ENCODE measurements around the gene HSD17B14. TPM values are rescaled to one million over a fixed set of nuclear protein-coding genes. Genes with fewer than 3 reads are reported as not detected.
A peak's percentile ranks its signal among the peaks of the same experiment; 100 is the strongest.

HSD17B14 gene
- polyA plus RNA-seq, 1 of the 3 experiments (the other 2 are of a cell fraction), result 29.7 TPM

DNA sequence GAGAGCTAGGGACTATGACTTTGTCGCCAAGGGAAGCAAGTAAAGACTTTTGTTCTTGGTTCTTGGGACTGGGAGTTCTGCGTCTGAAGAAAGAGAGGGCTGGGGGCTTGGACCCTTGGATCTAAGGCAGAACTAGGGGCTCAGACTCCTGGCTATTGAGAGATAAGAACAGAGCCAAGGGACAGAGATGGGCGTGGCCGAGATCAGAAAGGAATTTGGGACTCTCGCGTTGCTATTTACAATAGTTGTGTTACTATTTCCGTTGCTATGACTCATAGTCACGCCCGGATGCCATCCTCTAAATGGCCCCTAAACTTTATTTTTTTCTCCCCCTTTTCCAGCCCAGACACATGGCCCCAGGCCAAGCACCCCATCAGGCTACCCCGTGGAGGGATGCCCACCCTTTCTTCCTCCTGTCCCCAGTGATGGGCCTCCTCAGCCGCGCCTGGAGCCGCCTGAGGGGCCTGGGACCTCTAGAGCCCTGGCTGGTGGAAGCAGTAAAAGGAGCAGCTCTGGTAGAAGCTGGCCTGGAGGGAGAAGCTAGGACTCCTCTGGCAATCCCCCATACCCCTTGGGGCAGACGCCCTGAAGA is 36.7 kb upstream of the HSD17B14 start (continued):
- TF ChIP-seq FOSL2 (IDR thresholded peaks at IDR 0.05; ENCODE audit: borderline replicate concordance, low read depth), result peak; percentile 82; the same call in 1 of the 2 replicates
- no peak for TF ChIP-seq GATA2 (CRISPR knock-in tag; IDR thresholded peaks at IDR 0.05)

DNA sequence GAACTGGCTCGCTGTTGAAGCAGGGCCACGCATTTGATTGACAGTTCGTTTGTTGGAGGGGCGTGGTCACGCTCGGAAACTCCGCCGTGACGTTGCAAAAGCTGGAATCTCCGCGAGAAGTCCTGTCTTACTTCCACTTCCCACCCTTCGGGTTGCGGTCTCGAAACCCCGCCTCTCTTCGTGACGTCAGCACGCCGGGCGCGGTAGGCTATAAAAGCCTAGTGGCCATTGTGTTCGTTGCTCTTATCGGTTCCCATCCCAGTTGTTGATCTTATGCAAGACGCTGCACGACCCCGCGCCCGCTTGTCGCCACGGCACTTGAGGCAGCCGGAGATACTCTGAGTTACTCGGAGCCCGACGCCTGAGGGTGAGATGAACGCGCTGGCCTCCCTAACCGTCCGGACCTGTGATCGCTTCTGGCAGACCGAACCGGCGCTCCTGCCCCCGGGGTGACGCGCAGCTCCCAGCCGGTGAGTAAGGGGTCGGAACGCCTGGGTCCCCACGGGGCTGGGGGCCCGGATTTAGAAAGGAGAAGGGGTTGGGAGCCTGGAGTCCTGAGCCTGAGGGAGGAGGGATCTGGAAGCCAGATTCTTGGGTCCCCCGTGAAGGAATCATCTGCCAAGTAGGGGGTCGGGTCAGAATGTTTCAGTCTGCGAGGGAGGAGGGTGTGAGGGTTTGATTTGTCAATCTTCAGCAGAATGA is 36.0 kb upstream of the HSD17B14 start, which contains the start of gene PPP1R15A:
PPP1R15A (plus strand) TSS at position 240 of the 702 bp plus-strand sequence. CDS start 813 bp downstream, outside the sequence.
- H3K4me1 ChIP-seq (ENCODE audit: control insufficient read depth in 1 of 2, insufficient read depth in 2 of 2, low read depth in 1 of 2, low read length in 1 of 2), result peaks cover 15 to 41% of the 10 kb centered on the region in 2 experiments; a peak in 3 of 4 replicates
- WGBS (ENCODE audit: low lambda C conversion rate), result 1% methylated on average over 42 of the region's 53 CpGs
- H3K9me3 ChIP-seq, result no peaks in the 10 kb centered on the region
- 0 out of 2 replicates have a peak within 1 kb of the TSS, but pooled peaks have one; percentile 71 for H2AFZ ChIP-seq (ENCODE audit: low read depth)
- DNase-seq, result peak; percentile 97
- peaks cover 29 to 42% of the 10 kb centered on the region in 2 experiments for H3K36me3 ChIP-seq (replicated peaks in 1 of 2; ENCODE audit: control insufficient read depth in 1 of 2, insufficient read depth in 2 of 2, low read length in 1 of 2)
- peaks cover 24% of the 10 kb centered on the region for H3F3A ChIP-seq (replicated peaks; ENCODE audit: insufficient read depth)
- peak within 1 kb of the TSS; percentile 93 for H3K4me2 ChIP-seq
- H3K9ac ChIP-seq, result peak within 1 kb of the TSS; percentile 100
- CTCF ChIA-PET, result interaction anchor here (1.0 to 1.7 kb wide), 2 partner anchors 36 to 98 kb away, joined by 3 to 10 read pairs; partner anchors contain the start of gene HSD17B14
- peaks cover 50% of the 10 kb centered on the region for H3K79me2 ChIP-seq (ENCODE audit: insufficient read depth)
- no peaks in the 10 kb centered on the region for H3K9me2 ChIP-seq
- H3K27me3 ChIP-seq (ENCODE audit: insufficient read depth), result no peaks in the 10 kb centered on the region
- H3K4me3 ChIP-seq (ENCODE audit: low read depth in 2 of 2, low read length in 1 of 2), result peak within 1 kb of the TSS; percentile 94 to 96
- H4K20me1 ChIP-seq (ENCODE audit: insufficient read depth), result peaks cover 42% of the 10 kb centered on the region
- POLR2A ChIA-PET, result interaction anchor here (0.6 to 1.6 kb wide), 8 partner anchors 8 to 158 kb away, joined by 3 to 9 read pairs (median 6); partner anchors contain the start of genes BAX and NUCB1
- peak within 1 kb of the TSS; percentile 92 to 100 for H3K27ac ChIP-seq (ENCODE audit: low read depth in 2 of 2, low read length in 1 of 2)
- TF ChIP-seq POLR2AphosphoS5 (IDR thresholded peaks at IDR 0.05; ENCODE audit: low read depth, low read length) (peak; percentile 100), TEAD4 (IDR thresholded peaks at IDR 0.05; ENCODE audit: borderline replicate concordance, insufficient read depth) (no peak), RAD21 (IDR thresholded peaks at IDR 0.05; ENCODE audit: low read length) (0 out of 2 replicates have a peak, but pooled peaks have one; percentile 8), TCF12 (IDR thresholded peaks at IDR 0.05) (no peak), MAX (IDR thresholded peaks at IDR 0.05; ENCODE audit: low read depth) (no peak), FOXJ3 (CRISPR knock-in tag; IDR thresholded peaks at IDR 0.05) (no peak), JUND (IDR thresholded peaks at IDR 0.05) (no peak), ZBTB33 (IDR thresholded peaks at IDR 0.05; ENCODE audit: borderline replicate concordance, low read depth) (peak; percentile 90), GATA2 (CRISPR knock-in tag; IDR thresholded peaks at IDR 0.05) (peak; percentile 85), YY1 (IDR thresholded peaks at IDR 0.05; ENCODE audit: low read depth) (peak; percentile 60; the same call in 1 of the 2 replicates), PBX3 (IDR thresholded peaks at IDR 0.05) (peak; percentile 96), FOXM1 (IDR thresholded peaks at IDR 0.05; ENCODE audit: low read depth) (no peak), RCOR1 (IDR thresholded peaks at IDR 0.05; ENCODE audit: low read length) (no peak), NRF1 (IDR thresholded peaks at IDR 0.05; ENCODE audit: low read depth, low read length) (no peak), SIN3A (IDR thresholded peaks at IDR 0.05; ENCODE audit: borderline replicate concordance, low read depth, low read length) (peak; percentile 71; the same call in 1 of the 2 replicates), REST (IDR thresholded peaks at IDR 0.05; ENCODE audit: low read depth, low read length) (peak; percentile 63; the same call in 1 of the 2 replicates), EZH2phosphoT487 (IDR thresholded peaks at IDR 0.05; ENCODE audit: borderline replicate concordance, low read depth) (no peak), RXRA (IDR thresholded peaks at IDR 0.05; ENCODE audit: borderline replicate concordance, low read depth) (no peak), NFIC (IDR thresholded peaks at IDR 0.05; ENCODE audit: borderline replicate concordance) (no peak), ELF1 (IDR thresholded peaks at IDR 0.05) (no peak), EP300 (IDR thresholded peaks at IDR 0.05; ENCODE audit: borderline replicate concordance in 1 of 2, low read depth in 1 of 2, low read length in 1 of 2) (no peak; a peak in 1 of 4 replicates)
- TF ChIP-seq, protein P1, sequence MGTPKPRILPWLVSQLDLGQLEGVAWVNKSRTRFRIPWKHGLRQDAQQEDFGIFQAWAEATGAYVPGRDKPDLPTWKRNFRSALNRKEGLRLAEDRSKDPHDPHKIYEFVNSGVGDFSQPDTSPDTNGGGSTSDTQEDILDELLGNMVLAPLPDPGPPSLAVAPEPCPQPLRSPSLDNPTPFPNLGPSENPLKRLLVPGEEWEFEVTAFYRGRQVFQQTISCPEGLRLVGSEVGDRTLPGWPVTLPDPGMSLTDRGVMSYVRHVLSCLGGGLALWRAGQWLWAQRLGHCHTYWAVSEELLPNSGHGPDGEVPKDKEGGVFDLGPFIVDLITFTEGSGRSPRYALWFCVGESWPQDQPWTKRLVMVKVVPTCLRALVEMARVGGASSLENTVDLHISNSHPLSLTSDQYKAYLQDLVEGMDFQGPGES (IDR thresholded peaks at IDR 0.05; ENCODE audit: low read depth, low read length), result no peak
